ENCODE measurements around the gene DTX3L. TPM values are rescaled to one million over a fixed set of nuclear protein-coding genes. Genes with fewer than 3 reads are reported as not detected.

Gene DTX3L
- total and polyA plus RNA-seq, 2 of the 8 experiments (the other 6 are each of a cell fraction or from before 2014, with no cell fraction given): 1.7 to 11.3 TPM

GRCh38 chr3:122515870-122516269, 48.3 kb upstream of the DTX3L start:
- no peak overlapping the region for H4K8ac ChIP-seq (ENCODE audit: extremely low read depth, insufficient read depth, low read length)
- H4K20me1 ChIP-seq (replicated peaks in 1 of 2; ENCODE audit: control insufficient read depth in 1 of 2, insufficient read depth in 2 of 2, low read length in 2 of 2): peaks cover 5 to 13% of the 10 kb centered on the region in 2 experiments
- FAIRE-seq (no peak), DNase-seq (ENCODE audit: low read depth in 1 of 2, low spot score in 2 of 2) (no peak)
- TF ChIP-seq CTBP2 (IDR thresholded peaks at IDR 0.05; ENCODE audit: borderline replicate concordance, insufficient read depth, insufficient read length, low read length) (no peak), MAFK (IDR thresholded peaks at IDR 0.05; ENCODE audit: low read depth, low read length) (no peak), NANOG (IDR thresholded peaks at IDR 0.05; ENCODE audit: insufficient read depth, low read depth, low read length, poor library complexity, severe bottlenecking) (no peak), HDAC6 (IDR thresholded peaks at IDR 0.05; ENCODE audit: low read depth, low read length) (no peak)
- H3K4me1 ChIP-seq (replicated peaks in 1 of 4; ENCODE audit: control insufficient read depth in 3 of 4, insufficient read depth in 4 of 4, low read length in 3 of 4): peaks cover 0 to 8% (median 2%) of the 10 kb centered on the region in 4 experiments; a peak in 5 of 7 replicates
- H4K91ac ChIP-seq (replicated peaks; ENCODE audit: insufficient read length, low read length): no peak overlapping the region
- H3K14ac ChIP-seq (ENCODE audit: insufficient read length): no peak overlapping the region
- H2AK5ac ChIP-seq (ENCODE audit: low read depth, low read length): no peak overlapping the region
- no peak overlapping the region for H3K4me3 ChIP-seq (ENCODE audit: extremely low read depth in 1 of 4, insufficient read depth in 2 of 4, low read depth in 3 of 4, low read length in 4 of 4)
- H3K79me2 ChIP-seq (ENCODE audit: control insufficient read depth in 1 of 2, insufficient read depth in 2 of 2, low read length in 2 of 2): peaks cover 4 to 33% of the 10 kb centered on the region in 2 experiments; a peak in 3 of 4 replicates
- H4K5ac ChIP-seq (ENCODE audit: insufficient read length, low read depth, low read length): no peak overlapping the region
- peak overlapping the region; percentile 46; the same call in 1 of the 2 replicates for H2AFZ ChIP-seq (ENCODE audit: low read length)
- no peak overlapping the region for H3K27ac ChIP-seq (ENCODE audit: low read depth, low read length)
- H3K4ac ChIP-seq (replicated peaks; ENCODE audit: insufficient read length, low read depth, low read length): no peak overlapping the region
- H2BK20ac ChIP-seq (ENCODE audit: low read length): no peak overlapping the region
- 94% methylated on average over 3 of the region's 3 CpGs; no CpG with 5 or more reads in 1 of the 2 experiments for WGBS, 2 experiments (ENCODE audit: extremely low coverage in 1 of 2, insufficient coverage in 1 of 2, insufficient read length in 1 of 2, insufficient replicate concordance in 2 of 2, low coverage in 1 of 2, low lambda C conversion rate in 2 of 2, missing lambda C conversion rate in 1 of 2)
- CTCF ChIA-PET (ENCODE audit: partially characterized antibody): interaction anchor here (0.7 to 1.4 kb wide), 5 partner anchors 18 to 407 kb away, joined by 3 to 6 read pairs (median 3); no protein-coding TSS in a partner anchor
- H3K23me2 ChIP-seq (ENCODE audit: low read depth, low read length): peaks cover 7% of the 10 kb centered on the region
- H3K27me3 ChIP-seq (replicated peaks in 1 of 4; ENCODE audit: control insufficient read depth in 3 of 4, extremely low read depth in 1 of 4, insufficient read depth in 3 of 4, low read length in 3 of 4): no peaks in the 10 kb centered on the region
- no peak overlapping the region for H2BK5ac ChIP-seq (ENCODE audit: low read depth, low read length)
- H2BK120ac ChIP-seq (replicated peaks; ENCODE audit: low read depth, low read length): no peak overlapping the region
- no peak overlapping the region for H3K9ac ChIP-seq (replicated peaks in 1 of 4; ENCODE audit: extremely low read depth in 1 of 4, low read depth in 3 of 4, low read length in 3 of 4)
- H3K56ac ChIP-seq (replicated peaks; ENCODE audit: insufficient read length, low read depth, low read length): no peak overlapping the region
- no peak overlapping the region; a peak in 1 of 4 replicates for H3K4me2 ChIP-seq (ENCODE audit: insufficient read depth in 1 of 2, low read depth in 2 of 2, low read length in 2 of 2)
- no peaks in the 10 kb centered on the region for H3K36me3 ChIP-seq (ENCODE audit: control insufficient read depth in 2 of 4, insufficient read depth in 4 of 4, low read length in 3 of 4)
- H2BK15ac ChIP-seq (ENCODE audit: low read length): no peak overlapping the region
- H3K79me1 ChIP-seq (ENCODE audit: low read depth, low read length): peaks cover 2% of the 10 kb centered on the region; the same call in 1 of the 2 replicates
- no peaks in the 10 kb centered on the region for H3K9me3 ChIP-seq (ENCODE audit: insufficient read depth in 2 of 2, low read depth in 1 of 2, low read length in 1 of 2)
- no peak overlapping the region for H3K18ac ChIP-seq (ENCODE audit: extremely low read depth, low read length)
- no peak overlapping the region for H2BK12ac ChIP-seq (ENCODE audit: low read depth, low read length)
- no peak overlapping the region for H3K23ac ChIP-seq (ENCODE audit: insufficient read length)
- POLR2A ChIA-PET (ENCODE audit: partially characterized antibody): interaction anchor here (1.6 to 2.5 kb wide), 3 partner anchors 10 to 99 kb away, joined by 4 to 10 read pairs (median 7); partner anchors contain the start of gene WDR5B
